T-helper 2 cell treated with Interferon-gamma antibody and Interleukin-4, amounts not matched to agents 100 ng/mL and 5 ng/mL, for 36 hours (primary cell): ENCODE measurements around the gene NBPF9. TPM values are rescaled to one million over a fixed set of nuclear protein-coding genes. Genes with fewer than 3 reads are reported as not detected.
"Not testable (repeated sequence)": the region's sequence is repeated elsewhere in the genome, so short reads cannot be mapped to it uniquely, and the experiment has no call there.

Experiments used
- intact Hi-C: fragments of 100-400 bp; cut with micrococcal nuclease; formaldehyde crosslinking; loops from one replicate; pipeline ENCODE4 v1.15.1; 2023
- total RNA-seq: library from RNA; stranded (reverse); gene quantifications from 2 replicates; pipeline ENCODE4 v1.2.3, GENCODE V29; 2022

NBPF9 gene
- total RNA-seq, 1 donor from 2014 or later: 21.3 TPM

DNA sequence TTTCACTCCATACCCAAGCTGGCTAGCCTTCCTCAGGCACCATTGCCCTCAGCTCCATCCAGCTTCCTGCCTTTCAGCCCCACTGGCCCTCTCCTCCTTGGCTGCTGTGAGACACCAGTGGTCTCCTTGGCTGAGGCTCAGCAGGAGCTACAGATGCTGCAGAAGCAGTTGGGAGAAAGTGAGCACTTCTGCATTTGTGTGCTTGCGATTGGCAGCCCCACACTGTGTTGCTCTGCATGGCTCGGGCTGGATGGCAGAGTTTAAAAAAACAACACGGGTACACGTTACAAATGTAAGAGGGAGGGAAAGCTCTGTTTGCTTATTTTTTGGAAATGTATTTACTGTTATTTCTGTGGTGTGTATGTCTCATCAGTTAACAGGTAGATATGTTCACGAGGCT lies 90.8 kb downstream of the NBPF9 start:
- intact Hi-C loops: not testable (repeated sequence)

DNA sequence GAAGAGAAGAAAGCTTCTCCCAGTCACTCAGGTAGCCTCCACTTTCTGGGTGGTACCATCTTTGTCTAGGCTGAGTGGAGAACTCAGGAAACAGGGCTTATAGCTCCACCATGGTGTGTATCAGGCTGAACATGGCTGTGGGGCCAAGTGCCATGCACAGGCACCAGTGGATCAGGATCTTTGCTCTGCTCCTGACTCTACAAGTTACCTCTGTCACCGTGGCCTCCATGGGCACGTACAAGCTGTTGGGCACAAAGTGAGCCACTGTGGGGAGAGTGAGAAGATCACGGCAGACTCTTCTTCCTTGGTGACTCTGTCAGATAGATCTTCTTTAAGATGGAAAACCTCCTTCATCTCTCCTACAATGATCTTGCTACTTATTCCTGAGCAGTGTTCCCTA lies 93.6 kb downstream of the NBPF9 start:
- intact Hi-C loops: not testable (repeated sequence)

GRCh38 chr1:149008769-149009168 lies 94.6 kb downstream of the NBPF9 start:
- intact Hi-C loops: not testable (repeated sequence)

DNA sequence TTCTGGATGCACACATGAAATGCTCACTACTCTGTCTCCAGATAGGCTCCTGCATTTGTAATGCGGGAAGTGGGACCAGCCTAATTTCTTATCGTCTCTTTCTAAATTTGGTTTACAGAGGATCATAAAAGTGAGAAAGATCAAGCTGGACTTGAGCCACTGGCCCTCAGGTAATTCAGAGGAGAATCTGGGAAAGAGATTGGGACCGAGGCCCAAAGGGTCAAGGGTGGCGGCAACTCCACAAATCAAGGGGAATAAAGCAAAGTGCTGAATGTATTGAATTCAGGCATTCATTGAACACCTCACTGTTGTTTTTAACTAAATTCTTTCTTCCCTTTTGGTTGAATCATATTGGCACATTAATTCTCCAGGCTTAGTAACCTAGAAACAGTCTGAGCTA lies 95.0 kb downstream of the NBPF9 start:
- intact Hi-C loops: not testable (repeated sequence)
